ENCODE data around the gene ATG10. TPM values are rescaled to one million over a fixed set of nuclear protein-coding genes. Genes with fewer than 3 reads are reported as not detected.
"Not testable (repeated sequence)": the region's sequence is repeated elsewhere in the genome, so short reads cannot be mapped to it uniquely, and the experiment has no call there.

ATG10 gene
- total and polyA plus RNA-seq, 9 donors, result 2.6 to 7.8 (median 4.6) TPM

GRCh38 chr5:82105457-82105856, 133.6 kb downstream of the ATG10 start:
- WGBS, 3 donors, result 81 to 86% (median 83%) methylated on average over 1 of the region's 1 CpG
- no peak for DNase-seq
- no peaks in the 10 kb centered on the region for H3K9me3 ChIP-seq
- intact Hi-C loops (cut with DNase I), result no loop called here
- H3K4me3 ChIP-seq, result no peak overlapping the region
- no peaks in the 10 kb centered on the region for H3K27me3 ChIP-seq
- TF ChIP-seq CTCF (IDR thresholded peaks at IDR 0.05) (no peak), POLR2A (IDR thresholded peaks at IDR 0.05) (no peak), EP300 (IDR thresholded peaks at IDR 0.05) (no peak)
- peaks cover 3% of the 10 kb centered on the region for H3K4me1 ChIP-seq (ENCODE audit: insufficient read depth)
- H3K27ac ChIP-seq, result no peak overlapping the region
- no peaks in the 10 kb centered on the region for H3K36me3 ChIP-seq

GRCh38 chr5:82106207-82106606, 134.4 kb downstream of the ATG10 start:
- Histone ChIP-seq H3K4me3 (no peak overlapping the region), H3K27me3 (no peaks in the 10 kb centered on the region), H3K36me3 (no peaks in the 10 kb centered on the region), H3K4me1 (ENCODE audit: insufficient read depth) (peaks cover 3% of the 10 kb centered on the region), H3K27ac (peak overlapping the region in 1 of 2 donors; percentile 35), H3K9me3 (no peaks in the 10 kb centered on the region)
- DNase-seq, result no peak
- WGBS, 3 donors, result 42 to 44% (median 42%) methylated on average over 3 of the region's 3 CpGs
- TF ChIP-seq CTCF (IDR thresholded peaks at IDR 0.05), result no peak
- intact Hi-C loops (cut with DNase I), result no loop called here

- H3K36me3 ChIP-seq, result no peaks in the 10 kb centered on the region
- 2 to 9% (median 3%) methylated on average over 1 of the region's 1 CpG for WGBS, 3 donors
- TF ChIP-seq CTCF (IDR thresholded peaks at IDR 0.05) (no peak), POLR2A (IDR thresholded peaks at IDR 0.05) (no peak), EP300 (IDR thresholded peaks at IDR 0.05) (no peak)
Measured at GRCh38 chr5:82106756-82107155, 134.9 kb downstream of the ATG10 start.

GRCh38 chr5:82107267-82107666, 135.4 kb downstream of the ATG10 start:
- peaks cover 3% of the 10 kb centered on the region for H3K4me1 ChIP-seq (ENCODE audit: insufficient read depth)
- no peaks in the 10 kb centered on the region for H3K36me3 ChIP-seq
- peak; percentile 35 to 47 (median 44) for TF ChIP-seq CTCF (IDR thresholded peaks at IDR 0.05)
- TF ChIP-seq POLR2A (IDR thresholded peaks at IDR 0.05), result no peak
- TF ChIP-seq EP300 (IDR thresholded peaks at IDR 0.05), result no peak
- no peak overlapping the region for H3K4me3 ChIP-seq
- no peaks in the 10 kb centered on the region for H3K27me3 ChIP-seq
- H3K27ac ChIP-seq, result no peak overlapping the region
- H3K9me3 ChIP-seq, result no peaks in the 10 kb centered on the region
- intact Hi-C loops (cut with DNase I), result no loop called here
- DNase-seq, result no peak

More at GRCh38 chr5:82106756-82107155, 134.9 kb downstream of the ATG10 start:
- no peaks in the 10 kb centered on the region for H3K9me3 ChIP-seq
- intact Hi-C loops (cut with DNase I), result no loop called here
- H3K27me3 ChIP-seq, result no peaks in the 10 kb centered on the region
- peaks cover 3% of the 10 kb centered on the region for H3K4me1 ChIP-seq (ENCODE audit: insufficient read depth)
- peak overlapping the region in 1 of 2 donors; percentile 35 for H3K27ac ChIP-seq
- no peak overlapping the region for H3K4me3 ChIP-seq
- no peak for DNase-seq

- Histone ChIP-seq H3K4me3 (no peak overlapping the region), H3K27ac (no peak overlapping the region), H3K36me3 (no peaks in the 10 kb centered on the region), H3K27me3 (no peaks in the 10 kb centered on the region), H3K4me1 (ENCODE audit: insufficient read depth) (peaks cover 3% of the 10 kb centered on the region), H3K9me3 (no peaks in the 10 kb centered on the region)
- WGBS, 3 donors, result 93 to 96% (median 93%) methylated on average over 3 of the region's 3 CpGs
- no peak for DNase-seq
- intact Hi-C loops (cut with DNase I), result no loop called here
- no peak for TF ChIP-seq CTCF (IDR thresholded peaks at IDR 0.05)
- TF ChIP-seq EP300 (IDR thresholded peaks at IDR 0.05), result no peak
- no peak for TF ChIP-seq POLR2A (IDR thresholded peaks at IDR 0.05)
Measured at GRCh38 chr5:82109013-82109412, 137.2 kb downstream of the ATG10 start.

- DNase-seq; H3K27ac ChIP-seq; H3K27me3 ChIP-seq; H3K9me3 ChIP-seq; H3K4me3 ChIP-seq; intact Hi-C loops (cut with DNase I); H3K4me1 ChIP-seq (ENCODE audit: insufficient read depth); H3K36me3 ChIP-seq: not testable (repeated sequence)
- 94 to 100% (median 100%) methylated on average over 2 of the region's 2 CpGs for WGBS, 3 donors
Measured at GRCh38 chr5:82109915-82110314, 138.1 kb downstream of the ATG10 start.
